ENCODE data around the gene ACSS1.

Gene ACSS1

DNA sequence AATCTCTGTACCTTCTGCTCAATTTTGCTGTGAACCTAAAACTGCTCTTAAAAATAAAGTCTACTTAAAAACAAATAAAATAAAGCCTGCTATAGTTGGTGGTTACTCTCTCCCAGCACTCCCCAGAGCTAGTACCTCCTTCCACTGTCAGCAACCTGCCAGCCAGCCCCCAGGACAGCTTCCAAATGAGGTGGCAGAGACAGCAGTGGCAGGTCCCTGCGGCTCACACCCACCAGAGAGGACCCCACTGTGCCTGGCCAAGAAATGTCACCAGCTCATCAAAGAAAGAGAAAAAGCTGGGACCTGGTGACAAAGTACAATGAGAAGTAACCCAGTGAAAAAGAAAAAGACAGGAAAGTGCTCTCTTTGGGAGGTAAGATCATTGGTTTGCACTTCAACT is 80.6 kb downstream of the ACSS1 start:
- TF ChIP-seq, protein P1, sequence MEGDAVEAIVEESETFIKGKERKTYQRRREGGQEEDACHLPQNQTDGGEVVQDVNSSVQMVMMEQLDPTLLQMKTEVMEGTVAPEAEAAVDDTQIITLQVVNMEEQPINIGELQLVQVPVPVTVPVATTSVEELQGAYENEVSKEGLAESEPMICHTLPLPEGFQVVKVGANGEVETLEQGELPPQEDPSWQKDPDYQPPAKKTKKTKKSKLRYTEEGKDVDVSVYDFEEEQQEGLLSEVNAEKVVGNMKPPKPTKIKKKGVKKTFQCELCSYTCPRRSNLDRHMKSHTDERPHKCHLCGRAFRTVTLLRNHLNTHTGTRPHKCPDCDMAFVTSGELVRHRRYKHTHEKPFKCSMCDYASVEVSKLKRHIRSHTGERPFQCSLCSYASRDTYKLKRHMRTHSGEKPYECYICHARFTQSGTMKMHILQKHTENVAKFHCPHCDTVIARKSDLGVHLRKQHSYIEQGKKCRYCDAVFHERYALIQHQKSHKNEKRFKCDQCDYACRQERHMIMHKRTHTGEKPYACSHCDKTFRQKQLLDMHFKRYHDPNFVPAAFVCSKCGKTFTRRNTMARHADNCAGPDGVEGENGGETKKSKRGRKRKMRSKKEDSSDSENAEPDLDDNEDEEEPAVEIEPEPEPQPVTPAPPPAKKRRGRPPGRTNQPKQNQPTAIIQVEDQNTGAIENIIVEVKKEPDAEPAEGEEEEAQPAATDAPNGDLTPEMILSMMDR (IDR thresholded peaks at IDR 0.05; ENCODE audit: poor library complexity, severe bottlenecking) = no peak
- no peak overlapping the region for H3K27ac ChIP-seq (ENCODE audit: poor library complexity, severe bottlenecking)
- H3K36me3 ChIP-seq (ENCODE audit: low read depth) = peaks cover 20% of the 10 kb centered on the region
- no peak for DNase-seq (ENCODE audit: low spot score)
- no peaks in the 10 kb centered on the region for H3K4me1 ChIP-seq (ENCODE audit: insufficient read depth, poor library complexity, severe bottlenecking)
- H3K4me3 ChIP-seq (ENCODE audit: severe bottlenecking) = no peak overlapping the region
- ATAC-seq (ENCODE audit: low read depth) = no peak
- no peaks in the 10 kb centered on the region for H3K27me3 ChIP-seq (ENCODE audit: insufficient read depth, poor library complexity, severe bottlenecking)
- no peaks in the 10 kb centered on the region for H3K9me3 ChIP-seq (ENCODE audit: severe bottlenecking)

DNA sequence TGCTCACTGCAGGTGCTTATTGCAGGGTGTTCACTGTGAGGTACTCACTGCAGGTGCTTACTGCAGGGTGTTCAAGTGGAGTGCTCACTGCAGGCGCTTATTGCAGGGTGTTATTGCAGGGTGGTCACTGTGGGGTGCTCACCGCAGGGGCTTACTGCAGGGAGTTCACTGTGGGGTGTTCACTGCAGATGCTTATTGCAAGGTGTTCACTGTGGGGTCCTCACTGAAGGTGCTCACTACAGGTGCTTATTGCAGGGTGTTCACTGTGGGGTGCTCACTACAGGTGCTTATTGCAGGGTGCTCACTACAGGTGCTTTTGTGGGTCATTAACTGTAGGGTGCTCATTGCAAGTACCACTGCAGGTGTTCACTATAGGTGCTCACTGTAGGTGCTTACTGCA is 85.6 kb downstream of the ACSS1 start:
- ATAC-seq (ENCODE audit: low read depth) = no peak
- Histone ChIP-seq H3K9me3 (ENCODE audit: severe bottlenecking) (no peaks in the 10 kb centered on the region), H3K36me3 (ENCODE audit: low read depth) (peaks cover 52% of the 10 kb centered on the region), H3K4me3 (ENCODE audit: severe bottlenecking) (no peak overlapping the region), H3K27ac (ENCODE audit: poor library complexity, severe bottlenecking) (no peak overlapping the region), H3K4me1 (ENCODE audit: insufficient read depth, poor library complexity, severe bottlenecking) (no peaks in the 10 kb centered on the region), H3K27me3 (ENCODE audit: insufficient read depth, poor library complexity, severe bottlenecking) (no peaks in the 10 kb centered on the region)
- TF ChIP-seq, protein P1 (IDR thresholded peaks at IDR 0.05; ENCODE audit: poor library complexity, severe bottlenecking) = no peak
- no peak for DNase-seq (ENCODE audit: low spot score)

DNA sequence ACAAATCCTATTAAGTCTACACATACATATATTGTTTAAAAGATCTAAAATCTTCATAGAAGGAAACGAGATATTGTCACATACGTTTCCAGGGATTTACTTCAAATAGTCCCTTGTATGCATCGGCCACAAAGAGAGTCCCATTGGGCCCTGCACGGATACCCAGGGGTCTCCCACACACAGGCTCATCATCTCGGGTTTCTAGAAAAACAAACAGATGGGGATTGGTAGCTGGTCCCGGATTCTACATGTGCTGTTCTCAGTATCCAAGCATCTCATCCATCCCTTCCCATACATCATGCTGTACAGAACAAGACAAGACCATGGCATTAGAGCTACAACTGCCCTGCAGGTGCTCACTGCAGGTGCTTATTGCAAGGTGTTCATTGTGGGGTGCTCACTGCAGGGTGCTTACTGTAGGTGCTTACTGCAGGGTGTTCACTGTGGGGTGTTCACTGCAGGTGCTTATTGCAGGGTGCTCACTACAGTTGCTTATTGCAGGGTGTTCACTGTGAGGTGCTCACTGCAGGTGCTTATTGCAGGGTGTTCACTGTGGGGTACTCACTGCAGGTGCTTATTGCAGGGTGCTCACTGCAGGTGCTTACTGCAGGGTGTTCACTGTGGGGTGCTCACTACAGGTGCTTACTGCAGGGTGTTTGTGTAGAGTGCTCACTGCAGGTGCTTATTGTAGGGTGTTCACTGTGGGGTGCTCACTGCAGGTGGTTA is 86.4 kb downstream of the ACSS1 start:
- no peak for DNase-seq (ENCODE audit: low spot score)
- Histone ChIP-seq H3K4me1 (ENCODE audit: insufficient read depth, poor library complexity, severe bottlenecking) (no peaks in the 10 kb centered on the region), H3K4me3 (ENCODE audit: severe bottlenecking) (no peak overlapping the region), H3K27ac (ENCODE audit: poor library complexity, severe bottlenecking) (no peak overlapping the region), H3K9me3 (ENCODE audit: severe bottlenecking) (no peaks in the 10 kb centered on the region), H3K36me3 (ENCODE audit: low read depth) (peaks cover 48% of the 10 kb centered on the region), H3K27me3 (ENCODE audit: insufficient read depth, poor library complexity, severe bottlenecking) (no peaks in the 10 kb centered on the region)
- TF ChIP-seq, protein P1 (IDR thresholded peaks at IDR 0.05; ENCODE audit: poor library complexity, severe bottlenecking) = no peak
- no peak for ATAC-seq (ENCODE audit: low read depth)

DNA sequence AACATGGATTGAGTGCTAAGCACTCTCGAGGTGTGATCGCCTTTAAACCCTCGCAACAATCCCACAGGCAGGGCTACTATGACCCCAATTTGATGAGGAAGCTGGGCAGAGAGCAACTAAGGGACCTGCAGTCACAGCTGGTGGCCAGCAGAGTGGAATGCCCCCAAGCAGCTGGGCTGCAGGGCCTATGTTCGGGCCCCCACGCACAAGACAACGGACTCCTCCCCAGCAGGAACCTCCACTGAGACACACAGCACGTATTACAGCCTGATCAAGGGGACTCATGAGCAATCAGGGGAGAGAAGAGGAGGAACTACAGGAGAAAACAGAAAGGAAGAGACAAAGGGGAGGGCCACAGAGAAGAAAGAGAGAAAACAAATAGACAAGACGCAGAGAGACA is 87.2 kb downstream of the ACSS1 start:
- Histone ChIP-seq H3K27ac (ENCODE audit: poor library complexity, severe bottlenecking) (no peak overlapping the region), H3K9me3 (ENCODE audit: severe bottlenecking) (no peaks in the 10 kb centered on the region), H3K36me3 (ENCODE audit: low read depth) (peaks cover 40% of the 10 kb centered on the region), H3K4me3 (ENCODE audit: severe bottlenecking) (no peak overlapping the region), H3K4me1 (ENCODE audit: insufficient read depth, poor library complexity, severe bottlenecking) (no peaks in the 10 kb centered on the region), H3K27me3 (ENCODE audit: insufficient read depth, poor library complexity, severe bottlenecking) (no peaks in the 10 kb centered on the region)
- ATAC-seq (ENCODE audit: low read depth) (no peak), DNase-seq (ENCODE audit: low spot score) (no peak)
- TF ChIP-seq, protein P1 (IDR thresholded peaks at IDR 0.05; ENCODE audit: poor library complexity, severe bottlenecking) = no peak

DNA sequence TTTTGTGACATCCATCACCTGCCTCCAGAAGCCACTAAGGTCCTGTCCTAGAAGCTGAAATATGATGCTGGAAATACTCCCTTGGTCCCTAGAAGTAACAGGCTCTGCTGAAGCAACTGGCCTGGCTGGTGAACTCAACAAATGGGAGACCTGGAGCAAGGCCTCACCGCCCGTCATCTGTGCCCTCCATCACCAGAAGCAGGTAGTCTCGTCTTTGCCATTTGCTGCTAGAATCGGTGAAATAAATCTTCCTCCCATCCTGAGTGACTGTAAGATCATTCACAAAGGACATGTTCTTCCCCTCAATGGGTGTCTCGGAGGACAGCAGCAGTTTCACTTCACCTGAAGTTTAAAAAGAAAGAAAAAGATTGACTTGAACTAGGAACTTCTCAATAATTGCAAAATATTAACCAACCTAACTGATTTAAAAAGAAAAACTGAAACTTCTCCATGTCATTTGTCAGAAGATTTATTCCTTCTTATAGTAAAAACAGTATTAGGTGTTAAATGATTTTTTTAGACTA is 87.8 kb downstream of the ACSS1 start:
- Histone ChIP-seq H3K27me3 (ENCODE audit: insufficient read depth, poor library complexity, severe bottlenecking) (no peaks in the 10 kb centered on the region), H3K9me3 (ENCODE audit: severe bottlenecking) (no peaks in the 10 kb centered on the region), H3K27ac (ENCODE audit: poor library complexity, severe bottlenecking) (no peak overlapping the region), H3K4me3 (ENCODE audit: severe bottlenecking) (no peak overlapping the region), H3K36me3 (ENCODE audit: low read depth) (peaks cover 35% of the 10 kb centered on the region), H3K4me1 (ENCODE audit: insufficient read depth, poor library complexity, severe bottlenecking) (no peaks in the 10 kb centered on the region)
- TF ChIP-seq, protein P1 (IDR thresholded peaks at IDR 0.05; ENCODE audit: poor library complexity, severe bottlenecking) = no peak
- ATAC-seq (ENCODE audit: low read depth) (no peak), DNase-seq (ENCODE audit: low spot score) (no peak)
